GM19099 (cell line): Measurements from ENCODE around the gene MLC1.

ENCODE experiments used
- POLR2A ChIP-seq: IDR thresholded peaks from 3 replicates; pipeline ENCODE4 v1.6.1; 2011; ENCODE audit warnings: low read depth; ENCODE audit not compliant: insufficient read length; ENCODE audit errors: extremely low read depth

MLC1 gene

DNA sequence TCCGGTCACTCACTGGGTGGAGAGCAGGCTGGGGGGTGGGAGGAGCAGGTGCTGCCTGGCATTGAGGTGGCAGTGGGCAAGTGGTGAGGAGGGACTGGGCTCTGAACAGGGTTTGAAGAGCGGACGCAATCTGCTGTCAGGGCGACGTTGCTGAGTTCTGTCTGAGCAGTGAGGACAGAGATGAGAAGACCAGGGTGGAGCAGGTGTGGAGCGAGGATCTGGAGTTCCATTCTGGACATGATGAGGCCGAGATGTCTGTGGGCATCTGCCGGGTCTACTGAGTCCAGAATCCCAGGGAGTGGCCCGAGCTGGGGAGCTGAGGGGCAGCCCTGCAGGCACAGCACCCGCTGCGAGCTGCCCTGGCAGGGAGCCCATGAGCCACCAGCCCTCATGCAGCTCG is 2.4 kb upstream of the MLC1 start:
- TF ChIP-seq POLR2A = no peak

DNA sequence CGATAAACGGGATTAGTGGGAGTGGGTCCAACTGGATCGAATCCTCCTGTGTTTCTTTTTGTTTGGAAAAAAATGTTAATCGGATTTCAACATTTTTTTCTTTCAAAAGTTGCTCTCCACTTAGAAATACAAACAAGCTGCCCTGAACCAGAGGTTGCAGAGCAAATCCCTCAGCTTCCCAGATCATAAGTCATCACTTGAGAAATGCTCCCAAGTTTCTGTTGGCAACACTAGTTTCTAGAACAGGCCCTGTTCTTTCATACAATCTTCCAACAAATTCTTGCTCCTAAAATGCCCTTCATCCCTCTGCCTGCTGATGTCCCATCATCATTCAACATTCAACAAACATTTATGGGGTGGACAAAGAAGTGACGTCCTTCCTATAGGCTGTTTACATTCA is 1.3 kb upstream of the MLC1 start:
- no peak for TF ChIP-seq POLR2A

DNA sequence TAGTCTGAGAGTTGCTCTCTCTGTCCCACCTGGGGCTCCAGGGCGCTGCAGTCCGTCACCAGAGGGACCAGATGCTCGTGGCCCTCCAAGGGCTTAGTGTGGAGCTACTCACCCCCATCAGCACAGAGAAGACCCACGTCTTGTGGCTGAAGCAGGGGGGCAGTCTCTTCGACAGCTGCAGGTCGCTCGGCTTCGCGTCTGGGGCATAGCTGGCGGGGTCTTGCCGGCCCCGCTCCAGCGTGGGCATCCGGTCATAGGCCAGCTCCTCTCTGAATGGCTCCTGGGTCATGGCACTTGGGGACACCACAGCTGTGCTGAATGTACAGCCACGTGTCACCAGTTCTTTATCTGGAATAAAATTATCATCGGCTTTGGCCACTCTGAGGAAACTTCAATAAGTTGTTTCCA is 608 bp downstream of the MLC1 start:
- TF ChIP-seq POLR2A = no peak

DNA sequence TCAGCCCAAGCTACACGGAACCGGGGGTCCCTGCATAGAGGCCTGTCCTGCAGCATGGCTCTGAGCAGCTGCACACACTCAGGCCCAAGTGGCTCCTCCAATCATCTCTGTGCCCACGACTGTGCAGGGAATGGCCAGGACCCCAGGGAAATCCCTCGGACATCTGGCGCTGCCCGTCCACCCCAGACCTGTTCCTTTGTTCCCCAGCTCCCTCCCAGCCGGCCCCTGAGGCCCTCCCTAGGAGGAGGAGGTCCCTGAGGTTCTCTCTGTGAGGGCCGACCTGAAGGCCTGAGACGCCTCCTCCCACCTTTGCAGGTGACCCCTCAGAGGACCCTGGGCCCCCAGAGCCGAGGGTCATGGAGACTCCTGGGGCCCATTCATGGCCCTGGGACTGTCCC is 1.1 kb downstream of the MLC1 start:
- no peak for TF ChIP-seq POLR2A

DNA sequence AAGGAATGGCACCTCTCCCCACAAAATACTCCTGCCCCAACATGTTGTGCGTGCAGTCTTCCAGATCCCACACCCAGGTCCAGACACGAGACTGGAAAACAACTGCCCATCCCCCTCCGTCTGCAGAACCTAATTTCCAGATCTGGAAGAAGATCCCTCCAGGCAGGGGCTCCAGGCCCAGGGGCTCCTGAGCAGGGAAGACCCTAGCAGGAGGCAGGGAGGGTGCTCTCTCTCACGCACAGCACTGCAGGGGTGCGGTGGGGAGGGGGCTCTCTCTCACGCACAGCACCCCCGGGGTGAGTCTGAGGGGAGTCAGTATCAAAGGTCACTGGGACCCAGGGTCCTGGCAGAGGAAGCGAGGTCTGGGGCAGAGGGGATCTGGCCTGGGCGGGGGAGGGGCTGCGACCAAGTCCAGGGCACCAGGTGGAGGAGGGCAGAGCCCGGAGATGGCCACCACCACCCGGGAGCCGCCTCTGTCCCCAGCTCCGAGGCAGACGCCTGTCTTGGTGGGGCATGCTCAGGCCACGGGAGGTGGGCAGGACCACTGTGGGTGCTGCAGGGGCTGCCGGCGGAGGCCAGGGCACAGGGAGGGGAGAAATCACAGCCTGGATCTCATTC is 1.7 kb downstream of the MLC1 start:
- no peak for TF ChIP-seq POLR2A

DNA sequence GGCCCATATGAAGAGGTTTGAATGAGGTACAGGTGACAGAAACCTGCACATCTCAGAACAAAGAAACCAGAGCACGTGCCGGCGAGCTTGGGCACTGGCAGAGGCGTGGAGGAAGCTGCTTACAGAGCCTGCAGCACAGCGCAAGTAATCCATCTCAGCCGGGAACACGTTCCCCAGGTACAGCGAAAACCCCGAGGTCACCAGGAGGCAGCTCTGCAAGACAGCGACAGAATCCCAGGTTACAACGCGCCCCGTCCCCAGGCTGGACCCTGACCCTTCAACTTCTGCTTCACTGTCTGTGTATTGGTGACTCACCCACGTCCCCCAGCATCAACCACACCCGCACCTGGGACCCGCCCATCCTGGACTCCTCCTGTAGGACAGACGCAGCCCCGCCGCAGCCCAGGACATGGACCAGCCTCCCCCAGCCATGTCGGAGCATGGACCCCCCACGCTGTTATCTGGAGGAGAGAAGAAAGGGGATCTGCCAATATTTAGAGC is 2.2 kb downstream of the MLC1 start:
- no peak for TF ChIP-seq POLR2A

DNA sequence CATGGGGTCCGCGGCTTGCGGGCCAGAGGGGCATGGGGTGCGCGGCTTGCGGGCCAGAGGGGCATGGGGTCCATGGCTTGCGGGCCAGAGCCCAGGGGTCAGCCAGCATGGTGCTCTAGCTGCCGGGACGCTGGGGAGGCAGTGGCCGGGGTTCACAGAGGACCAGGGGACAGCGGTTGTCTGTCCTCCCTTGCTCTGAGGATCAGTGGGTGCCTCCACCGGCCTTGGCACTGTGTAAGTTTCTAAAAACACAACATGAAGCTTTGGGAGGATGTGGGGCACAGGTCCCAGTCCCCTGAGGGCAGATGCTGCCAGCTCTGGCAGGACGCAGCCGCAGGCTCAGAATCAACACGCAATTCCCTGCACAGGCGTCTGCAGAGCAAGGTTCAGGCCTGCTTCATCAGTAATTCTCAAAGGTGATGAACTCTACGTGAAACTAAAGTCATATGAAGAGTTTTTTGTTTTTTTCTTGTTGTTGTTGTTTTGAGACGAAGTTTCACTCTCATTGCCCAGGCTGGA is 3.0 kb downstream of the MLC1 start:
- TF ChIP-seq POLR2A = no peak

DNA sequence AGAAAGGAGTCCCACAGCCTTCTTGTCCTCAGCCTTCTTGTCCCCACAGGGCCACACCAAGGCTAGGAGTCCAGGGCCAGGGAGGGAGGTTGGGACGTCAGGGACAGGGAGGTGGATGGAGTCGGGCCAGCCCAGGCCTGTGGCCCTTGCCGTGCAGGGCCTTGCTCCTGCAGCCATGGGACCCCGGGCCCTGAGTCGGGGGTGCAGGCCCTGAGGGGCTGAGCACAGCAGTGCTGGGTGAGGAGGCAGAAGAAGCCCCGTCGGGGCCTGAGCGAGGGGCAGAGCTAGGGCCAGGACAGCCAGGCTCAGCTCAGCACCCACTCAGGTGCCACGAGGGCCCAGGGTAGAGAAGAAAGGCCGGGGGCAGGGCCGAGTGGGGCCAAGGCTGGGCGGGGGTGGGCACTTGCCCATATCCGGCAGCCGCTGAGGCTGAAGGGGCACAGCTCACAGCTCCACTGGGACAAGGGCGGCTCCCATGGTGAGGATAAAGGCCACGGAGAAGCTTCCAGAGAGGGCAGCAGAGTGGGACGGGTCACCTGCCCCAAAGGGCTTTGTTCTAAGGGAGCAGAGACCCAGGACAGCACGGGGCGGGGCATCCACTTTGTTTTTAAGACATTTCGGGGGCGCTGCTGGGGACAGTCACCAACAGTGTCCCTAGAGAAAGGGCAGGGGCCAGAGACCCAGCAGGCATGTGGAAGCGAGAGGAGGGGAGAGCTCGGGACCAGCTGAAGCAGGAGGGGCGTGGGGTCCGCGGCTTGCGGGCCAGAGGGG is 3.6 kb downstream of the MLC1 start:
- TF ChIP-seq POLR2A = no peak

DNA sequence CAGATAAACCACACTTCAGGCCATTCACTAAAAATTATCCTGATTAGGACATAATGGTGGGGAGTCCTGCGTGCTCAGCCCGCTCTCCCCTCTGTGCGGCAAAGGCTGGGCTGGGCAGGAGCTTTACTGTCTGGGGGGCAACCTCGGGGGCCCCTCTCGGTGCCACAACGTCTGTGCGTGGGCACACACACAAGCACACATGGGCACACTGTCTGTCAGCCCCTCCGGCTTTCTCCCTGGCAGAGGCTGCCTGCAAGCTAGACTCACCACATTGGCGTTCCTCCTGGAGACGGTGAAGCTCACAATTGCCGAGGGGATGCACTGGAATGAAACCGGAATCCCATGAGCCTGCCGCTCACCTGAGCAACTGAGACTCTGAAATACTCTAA is 5.2 kb downstream of the MLC1 start:
- no peak for TF ChIP-seq POLR2A

DNA sequence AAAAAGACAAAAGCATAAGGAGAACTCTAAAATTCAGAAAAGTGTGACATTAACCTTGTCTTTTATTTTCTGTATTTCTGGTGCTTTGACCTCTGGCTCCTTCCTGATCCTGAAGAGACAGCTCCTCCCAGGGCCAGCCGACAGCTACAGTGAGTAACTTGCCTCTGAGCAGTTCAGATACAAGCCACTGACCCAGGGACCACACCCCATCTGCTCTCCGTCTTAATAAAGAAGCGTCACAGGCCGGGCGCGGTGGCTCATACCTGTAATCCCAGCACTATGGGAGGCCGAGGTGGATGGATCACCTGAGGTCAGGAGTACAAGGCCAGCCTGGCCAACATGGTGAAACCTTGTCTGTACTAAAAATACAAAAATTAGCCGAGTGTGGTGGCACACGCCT is 6.5 kb downstream of the MLC1 start:
- no peak for TF ChIP-seq POLR2A

DNA sequence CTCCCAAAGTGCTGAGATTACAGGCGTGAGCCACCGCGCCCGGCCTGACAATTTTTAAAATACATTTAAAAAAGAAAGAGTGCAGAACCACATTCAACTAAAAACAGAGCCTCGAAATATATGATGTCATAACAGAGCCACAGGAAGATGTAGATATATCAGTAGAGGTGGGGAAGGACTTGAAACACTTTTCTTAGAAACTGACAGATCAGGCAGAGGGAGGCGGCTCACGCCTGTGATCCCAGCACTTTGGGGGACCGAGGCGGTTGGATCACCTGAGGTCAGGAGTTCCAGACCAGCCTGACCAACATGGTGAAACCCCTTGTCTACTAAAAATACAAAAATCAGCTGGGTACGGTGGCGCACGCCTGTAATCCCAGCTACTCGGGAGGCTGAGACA is 7.0 kb downstream of the MLC1 start:
- no peak for TF ChIP-seq POLR2A

DNA sequence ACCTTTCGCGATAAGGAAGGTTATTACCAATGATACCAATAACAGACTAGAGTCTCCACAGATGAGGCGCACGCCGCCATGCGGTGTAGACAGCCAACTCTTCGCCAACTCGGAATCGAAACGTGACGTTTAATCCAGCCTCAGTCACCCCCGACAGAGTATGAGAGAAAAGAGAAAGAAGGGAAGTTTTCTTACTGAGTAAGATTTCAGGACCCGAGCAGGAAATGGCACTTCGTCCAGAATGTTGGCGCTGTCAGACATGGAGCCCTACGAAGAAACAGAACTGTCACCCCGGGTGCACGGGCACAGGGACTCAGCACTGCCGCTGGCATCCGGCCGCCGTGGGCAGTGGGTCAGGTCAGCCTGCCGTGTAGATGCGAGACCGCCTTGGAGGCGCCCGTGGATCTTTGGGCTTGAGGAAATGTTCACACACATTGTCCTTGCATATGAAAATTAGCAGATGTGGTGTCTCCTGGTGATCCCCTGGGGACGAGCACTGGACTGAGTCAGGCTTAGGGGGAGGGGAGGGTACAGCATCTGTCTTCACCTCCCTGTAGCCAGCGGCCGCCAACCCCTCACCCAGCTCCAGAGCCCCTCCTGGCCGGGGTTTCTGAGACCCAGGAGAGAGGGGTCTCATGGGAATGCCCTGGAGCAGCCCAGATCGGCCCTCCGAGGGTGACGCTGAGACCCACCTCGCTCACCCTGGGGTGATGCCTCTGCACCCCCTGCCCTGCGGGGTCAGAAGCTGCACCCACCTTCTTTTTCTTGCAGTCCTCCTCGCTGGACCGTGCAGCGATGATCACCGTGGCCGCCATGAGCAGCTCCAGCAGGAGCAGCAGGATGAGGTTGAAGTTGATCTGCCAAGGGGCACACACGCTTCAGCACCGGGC is 8.3 kb downstream of the MLC1 start:
- TF ChIP-seq POLR2A = no peak

DNA sequence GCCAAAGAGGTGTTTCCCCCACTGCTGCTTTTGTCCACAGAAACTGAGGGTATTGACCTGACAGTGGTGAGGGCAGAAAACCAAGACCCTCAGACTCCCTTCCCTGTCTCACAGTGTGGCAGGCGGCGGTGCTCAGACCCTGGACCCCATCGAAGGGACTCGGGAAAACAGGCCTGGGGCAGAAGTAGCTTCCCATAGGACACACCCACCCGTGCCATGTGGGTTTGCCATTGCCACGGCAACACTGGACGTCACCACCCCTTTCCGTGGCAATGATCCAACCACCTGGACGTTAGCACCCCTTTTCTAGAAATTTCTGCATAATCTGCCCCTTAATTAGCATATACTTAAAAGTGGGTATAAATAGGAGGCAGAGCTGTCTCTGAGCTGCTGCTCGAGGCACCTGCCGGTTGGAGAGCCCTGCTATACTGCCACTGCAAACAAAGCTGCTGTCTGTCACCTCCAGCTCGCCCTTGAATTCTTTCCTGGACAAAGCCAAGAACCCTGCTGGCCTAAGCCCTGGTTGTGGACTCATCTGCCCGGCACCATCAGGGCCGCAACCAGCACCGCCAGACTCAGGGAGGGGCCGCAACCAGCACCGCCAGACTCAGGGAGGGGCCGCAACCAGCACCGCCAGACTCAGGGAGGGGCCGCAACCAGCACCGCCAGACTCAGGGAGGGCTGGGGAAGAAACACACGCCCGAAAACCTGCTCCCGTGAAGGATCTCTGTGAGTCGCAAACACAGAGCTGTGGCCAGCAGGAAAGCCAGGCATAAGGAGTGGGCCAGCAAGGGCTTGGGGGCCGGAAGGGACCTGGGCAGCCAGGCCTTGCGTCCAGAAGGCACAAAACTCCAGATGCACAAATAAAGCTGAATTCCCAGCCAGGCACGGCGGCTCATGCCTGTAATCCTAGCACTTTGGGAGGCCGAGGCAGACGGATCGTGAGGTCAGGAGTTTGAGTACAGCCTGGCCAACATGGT is 10.4 kb downstream of the MLC1 start:
- TF ChIP-seq POLR2A = no peak

DNA sequence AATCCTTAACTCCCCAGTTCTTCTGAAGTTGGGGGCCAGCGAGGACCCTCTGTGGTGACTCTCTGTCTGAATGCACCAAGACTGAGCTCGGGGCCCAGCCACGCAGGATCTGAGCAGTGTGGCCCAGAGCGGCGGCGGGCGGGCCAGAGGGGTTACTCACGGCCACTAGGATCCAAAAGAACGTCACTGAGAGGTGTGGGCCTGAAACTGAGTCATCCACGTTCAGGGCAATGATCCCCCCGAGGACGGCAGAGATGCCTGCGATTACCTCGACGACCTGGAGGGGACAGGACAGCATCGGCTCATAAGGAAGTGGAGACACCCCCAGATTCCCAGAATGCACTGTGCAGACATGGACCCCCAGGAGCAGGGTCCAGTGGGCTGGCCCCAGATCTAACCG is 11.2 kb downstream of the MLC1 start:
- TF ChIP-seq POLR2A = no peak
